GM12878 (cell line): ENCODE data around the gene TMEM120B. TPM values are rescaled to one million over a fixed set of nuclear protein-coding genes. Genes with fewer than 3 reads are reported as not detected.

Experiments
- ATAC-seq: fragments of 200-7000 bp; cut with Tn5 transposase; 3 replicates; pipeline ENCODE4 v1.9.1; 2020; ENCODE audit warnings: mild to moderate bottlenecking, moderate library complexity
- BruUV-seq: library from RNA; stranded (reverse); fragments of 400-500 nt; replicated peaks from 2 replicates; lab custom pipeline; 2021; lab: Mats Ljungman, UMichigan
- CTCF ChIA-PET: fragments of 300-600 bp; sonication (Branson Sonifier 250); formaldehyde crosslinking; extraction: SDS; loops from one replicate; lab custom pipeline; 2021; ENCODE audit warnings: inconsistent platforms; lab: Yijun Ruan, JAX
- POLR2A ChIA-PET: fragments of 350-600 bp; formaldehyde crosslinking; extraction: SDS; loops from one replicate; lab custom pipeline; 2021; ENCODE audit warnings: inconsistent platforms; lab: Charles Lee
- RAD21 ChIA-PET: fragments of 300-600 bp; sonication (Branson Sonifier 250); formaldehyde crosslinking; loops from one replicate; lab custom pipeline; 2023; ENCODE audit warnings: antibody characterized with exemption; ENCODE audit not compliant: unreplicated experiment; lab: Charles Lee
- SMC1A ChIA-PET: fragments of 300-600 bp; sonication (Branson Sonifier 250); formaldehyde crosslinking; loops from one replicate; lab custom pipeline; 2023; ENCODE audit not compliant: unreplicated experiment, uncharacterized antibody; lab: Charles Lee
- DNase-seq: peaks from one replicate; pipeline ENCODE4 v3.0.0-alpha.2; 2011; ENCODE audit warnings: low read depth, low spot score
- FAIRE-seq: peaks from 3 replicates; lab custom pipeline; 2011; peaks lifted over from hg19 to GRCh38; lab: Jason Lieb, UNC
- H2AFZ ChIP-seq: 2 replicates; pipeline ENCODE4 v1.6.0; 2011; ENCODE audit warnings: low read depth, low read length, control low read depth; ENCODE audit not compliant: control insufficient read depth
- H3K27ac ChIP-seq: 2 replicates; pipeline ENCODE4 v1.5.1; 2011; ENCODE audit warnings: control low read depth; ENCODE audit not compliant: control insufficient read depth, insufficient read depth
- H3K27me3 ChIP-seq, 2 experiments: replicated peaks in 1 of 2; 2 replicates each; pipeline versions ENCODE4 v1.6.0 to v1.6.1; 2011; ENCODE audit warnings: low read length in 1 of 2; ENCODE audit not compliant: control insufficient read depth in 2 of 2, insufficient read depth in 2 of 2
- H3K36me3 ChIP-seq, 2 experiments: 2 replicates each; pipeline ENCODE4 v1.5.1; 2011; ENCODE audit warnings: low read length in 1 of 2; ENCODE audit not compliant: control insufficient read depth in 2 of 2, insufficient read depth in 2 of 2
- H3K4me1 ChIP-seq: 2 replicates; pipeline ENCODE4 v1.6.1; 2011; ENCODE audit warnings: mild to moderate bottlenecking, low read length, moderate library complexity, mixed read lengths; ENCODE audit not compliant: control insufficient read depth, insufficient read depth
- H3K4me2 ChIP-seq: 2 replicates; pipeline ENCODE4 v1.6.0; 2011; ENCODE audit warnings: control low read depth; ENCODE audit not compliant: control insufficient read depth, insufficient read depth
- H3K4me3 ChIP-seq: fragments of 200-600 bp; sonication (generic); 2 replicates; pipeline ENCODE4 v1.5.1; 2016
- H3K79me2 ChIP-seq: 2 replicates; pipeline ENCODE4 v1.6.0; 2011; ENCODE audit warnings: low read length; ENCODE audit not compliant: control insufficient read depth, insufficient read depth
- H3K9ac ChIP-seq: 2 replicates; pipeline ENCODE4 v1.8.0; 2011; ENCODE audit warnings: low read length, control low read depth, mixed read lengths; ENCODE audit not compliant: control insufficient read depth, insufficient read depth
- H3K9me3 ChIP-seq: replicated peaks from 3 replicates; pipeline ENCODE4 v1.5.1; 2011; ENCODE audit warnings: mild to moderate bottlenecking, low read length; ENCODE audit not compliant: control insufficient read depth, insufficient read depth
- H4K20me1 ChIP-seq: 2 replicates; pipeline ENCODE4 v1.6.0; 2011; ENCODE audit not compliant: control insufficient read depth, insufficient read depth
- CEBPB ChIP-seq, 2 experiments: fragments of 150-350 bp in 1 of 2; IDR thresholded peaks; 2 replicates each; pipeline ENCODE4 v1.6.1; 2012 to 2014; ENCODE audit warnings: low read depth in 2 of 2, low read length in 2 of 2, borderline replicate concordance in 1 of 2, inconsistent platforms in 1 of 2
- EED ChIP-seq: sonication (generic); IDR thresholded peaks from 2 replicates; pipeline ENCODE4 v1.6.1; 2016; ENCODE audit warnings: antibody characterized with exemption, low read depth
- EGR1 ChIP-seq, 2 experiments: IDR thresholded peaks; 1 replicate in 1 of 2; 2 replicates in 1 of 2; pipeline ENCODE4 v1.6.1; 2011 to 2012; ENCODE audit warnings: low read depth in 2 of 2, low read length in 2 of 2, borderline replicate concordance in 1 of 2, mild to moderate bottlenecking in 1 of 2, moderate library complexity in 1 of 2
- EP300 ChIP-seq, 2 experiments: fragments of 150-350 bp in 1 of 2; IDR thresholded peaks; 2 replicates each; pipeline ENCODE4 v1.6.1; 2011 to 2012; ENCODE audit warnings: low read depth in 2 of 2, low read length in 2 of 2, borderline replicate concordance in 1 of 2, improper control_type of control experiment in 1 of 2, inconsistent platforms in 1 of 2; ENCODE audit not compliant: control insufficient read depth in 1 of 2
- HDAC2 ChIP-seq: fragments of 200-600 bp; sonication (generic); IDR thresholded peaks from 2 replicates; pipeline ENCODE4 v1.6.1; 2017
- IKZF1 ChIP-seq: fragments of 450-650 bp; conservative IDR thresholded peaks from 2 replicates; pipeline ENCODE4 v1.6.1; 2017; ENCODE audit warnings: antibody characterized with exemption, mild to moderate bottlenecking
- MXI1 ChIP-seq: fragments of 150-350 bp; IDR thresholded peaks from 2 replicates; pipeline ENCODE4 v1.6.1; 2011; ENCODE audit warnings: low read depth, mild to moderate bottlenecking, inconsistent platforms, low read length, improper control_type of control experiment
- SREBF2 ChIP-seq: IDR thresholded peaks from 2 replicates; pipeline ENCODE4 v1.6.1; 2012; ENCODE audit warnings: mild to moderate bottlenecking, low read length
- ZBTB33 ChIP-seq: fragments of 450-650 bp; IDR thresholded peaks from 2 replicates; pipeline ENCODE4 v1.6.1; 2017; ENCODE audit warnings: mild to moderate bottlenecking
- ZNF217 ChIP-seq: fragments of 450-650 bp; IDR thresholded peaks from 2 replicates; pipeline ENCODE4 v1.6.1; 2017; ENCODE audit warnings: antibody characterized with exemption, mild to moderate bottlenecking
- ZNF384 ChIP-seq: IDR thresholded peaks from 2 replicates; pipeline ENCODE4 v1.6.1; 2012; ENCODE audit warnings: low read depth, mild to moderate bottlenecking, low read length, improper control_type of control experiment, borderline replicate concordance
- ZNF622 ChIP-seq: fragments of 450-650 bp; IDR thresholded peaks from 2 replicates; pipeline ENCODE4 v1.6.1; 2017; ENCODE audit warnings: mild to moderate bottlenecking, inconsistent platforms
- ZSCAN29 ChIP-seq: fragments of 450-650 bp; IDR thresholded peaks from 2 replicates; pipeline ENCODE4 v1.6.1; 2017; ENCODE audit warnings: mild to moderate bottlenecking, moderate library complexity
- WGBS: methylation state at CpG from one replicate; pipeline ENCODE4 v1.1.6; 2016; ENCODE audit warnings: low lambda C conversion rate; ENCODE audit not compliant: insufficient replicate concordance, insufficient coverage; ENCODE audit errors: missing lambda C conversion rate; 5-methylcytosine and 5-hydroxymethylcytosine counted together
- in situ Hi-C: fragments of 300-500 bp; cut with MboI; formaldehyde crosslinking; loops from 9 replicates; pipeline ENCODE4 v1.14.3; 2018; ENCODE audit warnings: mixed read lengths
- intact Hi-C: fragments of 100-400 bp; cut with micrococcal nuclease; formaldehyde crosslinking; loops from one replicate; pipeline ENCODE4 v1.14.2; 2022; ENCODE audit not compliant: unreplicated experiment
- polyA plus RNA-seq, 11 experiments: library from polyadenylated mRNA; depleted of rRNA in 4 of 11; unstranded in 6 of 11; stranded (reverse) in 5 of 11; fragments of >200 nt; fragmentation: Nextera tagmentation in 4 of 11; fragmentation: Illumina TruSeq in 1 of 11; extraction: Ambion mirVana in 4 of 11; extraction: Trizol in 1 of 11; gene quantifications; 1 replicate in 1 of 11; 2 replicates in 10 of 11; pipeline versions ENCODE4 v1.2.1 to v1.2.3, GENCODE V29; 2011 to 2016; ENCODE audit warnings: inconsistent platforms in 2 of 11, missing spikeins in 2 of 11, low read depth in 1 of 11
- total RNA-seq, 4 experiments: library from RNA; depleted of rRNA in 3 of 4; stranded (reverse); fragments of >200 nt in 3 of 4; fragmentation: Illumina TruSeq in 1 of 4; extraction: Trizol in 1 of 4; gene quantifications; 2 replicates each; pipeline versions ENCODE4 v1.2.1 to v1.2.3, GENCODE V29; 2013 to 2021

Gene TMEM120B
- total and polyA plus RNA-seq, 10 of the 15 experiments (the other 5 are each of a cell fraction or from before 2014, with no cell fraction given), result 4.0 to 26.2 (median 9.2) TPM

GRCh38 chr12:121783766-121784165 is 71.2 kb downstream of the TMEM120B start:
- ATAC-seq (no peak), FAIRE-seq (no peak), DNase-seq (no peak)
- RAD21 ChIA-PET, result interaction anchor here (2.4 to 11.5 kb wide), 2 partner anchors 8 to 18 kb away, joined by 11 to 230 read pairs; partner anchors contain the start of gene RHOF
- Histone ChIP-seq H3K27ac (peak overlapping the region; percentile 98), H3K9ac (no peak overlapping the region), H3K27me3 (no peaks in the 10 kb centered on the region), H3K4me3 (no peak overlapping the region), H3K4me1 (peaks cover 75% of the 10 kb centered on the region), H4K20me1 (no peaks in the 10 kb centered on the region), H3K9me3 (no peaks in the 10 kb centered on the region), H2AFZ (no peak overlapping the region), H3K4me2 (no peak overlapping the region), H3K36me3 (peaks cover 20 to 24% of the 10 kb centered on the region in 2 experiments), H3K79me2 (peaks cover 64% of the 10 kb centered on the region)
- WGBS, result 53% methylated on average over 6 of the region's 6 CpGs
- in situ Hi-C loops (no loop called here), intact Hi-C loops (no loop called here)
- TF ChIP-seq MXI1 (no peak), ZBTB33 (peak; percentile 85; the same call in 1 of the 2 replicates)
- SMC1A ChIA-PET, result interaction anchor here (0.6 to 2.2 kb wide), 4 partner anchors 10 to 635 kb away, joined by 3 to 13 read pairs (median 4); partner anchors contain the start of genes RHOF and TMEM120B
- CTCF ChIA-PET, result interaction anchor here (2.6 to 16.2 kb wide), 3 partner anchors 5 to 28 kb away, joined by 8 to 492 read pairs (median 492); partner anchors contain the start of gene RHOF
- no TSS peak for BruUV-seq
- POLR2A ChIA-PET, result interaction anchor here (5.0 to 6.5 kb wide), 2 partner anchors 8 to 19 kb away, joined by 33 to 114 read pairs; partner anchors contain the start of genes RHOF and SETD1B

- ChIA-PET SMC1A (interaction anchor here (1.3 to 2.2 kb wide), 2 partner anchors 9 to 72 kb away, joined by 3 to 13 read pairs; partner anchors contain the start of genes RHOF and TMEM120B), CTCF (interaction anchor here (2.6 to 16.2 kb wide), 3 partner anchors 6 to 27 kb away, joined by 8 to 492 read pairs (median 492); partner anchors contain the start of gene RHOF), RAD21 (interaction anchor here (1.2 to 11.5 kb wide), 2 partner anchors 8 to 27 kb away, joined by 3 to 230 read pairs; partner anchors contain the start of gene RHOF), POLR2A (interaction anchor here (0.5 to 6.5 kb wide), 4 partner anchors 8 to 27 kb away, joined by 3 to 114 read pairs (median 18); partner anchors contain the start of genes RHOF and SETD1B)
- no peak overlapping the region for H2AFZ ChIP-seq
- H3K4me1 ChIP-seq, result peaks cover 82% of the 10 kb centered on the region
- H3K36me3 ChIP-seq, result peaks cover 13 to 19% of the 10 kb centered on the region in 2 experiments
- peak overlapping the region; percentile 16 for H3K27ac ChIP-seq
- no peaks in the 10 kb centered on the region for H4K20me1 ChIP-seq
- in situ Hi-C loops (no loop called here), intact Hi-C loops (no loop called here)
- peak overlapping the region; percentile 2; the same call in 1 of the 2 replicates for H3K9ac ChIP-seq
- no TSS peak for BruUV-seq
- peaks cover 70% of the 10 kb centered on the region for H3K79me2 ChIP-seq
- H3K9me3 ChIP-seq, result no peaks in the 10 kb centered on the region
- no peak for ATAC-seq
- no peaks in the 10 kb centered on the region for H3K27me3 ChIP-seq
- 31% methylated on average over 4 of the region's 6 CpGs for WGBS
- DNase-seq, result no peak
- H3K4me3 ChIP-seq, result peak overlapping the region; percentile 50; the same call in 1 of the 2 replicates
- H3K4me2 ChIP-seq, result peak overlapping the region; percentile 5
- no peak for FAIRE-seq
- TF ChIP-seq CEBPB (IDR thresholded peaks at IDR 0.05; ENCODE audit: borderline replicate concordance in 1 of 2, low read depth in 2 of 2, low read length in 2 of 2), result no peak
- no peak for TF ChIP-seq ZSCAN29
- TF ChIP-seq SREBF2, result no peak
- TF ChIP-seq EED, result 0 out of 2 replicates have a peak, but pooled peaks have one; percentile 19
- TF ChIP-seq ZNF384, result peak; percentile 3; the same call in 1 of the 2 replicates
- no peak for TF ChIP-seq EGR1 (IDR thresholded peaks at IDR 0.05; ENCODE audit: borderline replicate concordance in 1 of 2, low read depth in 2 of 2, low read length in 2 of 2)
- 0 out of 2 replicates have a peak, but pooled peaks have one; percentile 30 for TF ChIP-seq IKZF1
- no peak for TF ChIP-seq ZNF622
- 0 out of 4 replicates have a peak, but pooled peaks of 1 of the 2 experiments have one; percentile 15 for TF ChIP-seq EP300 (IDR thresholded peaks at IDR 0.05; ENCODE audit: borderline replicate concordance in 1 of 2, control insufficient read depth in 1 of 2, low read depth in 2 of 2, low read length in 2 of 2)
- TF ChIP-seq ZNF217, result no peak
- no peak for TF ChIP-seq HDAC2
These were observed 71.9 kb downstream of the TMEM120B start for GRCh38 chr12:121784460-121784859.
